ENCODE results near the gene ANKFN1.

Gene ANKFN1

DNA sequence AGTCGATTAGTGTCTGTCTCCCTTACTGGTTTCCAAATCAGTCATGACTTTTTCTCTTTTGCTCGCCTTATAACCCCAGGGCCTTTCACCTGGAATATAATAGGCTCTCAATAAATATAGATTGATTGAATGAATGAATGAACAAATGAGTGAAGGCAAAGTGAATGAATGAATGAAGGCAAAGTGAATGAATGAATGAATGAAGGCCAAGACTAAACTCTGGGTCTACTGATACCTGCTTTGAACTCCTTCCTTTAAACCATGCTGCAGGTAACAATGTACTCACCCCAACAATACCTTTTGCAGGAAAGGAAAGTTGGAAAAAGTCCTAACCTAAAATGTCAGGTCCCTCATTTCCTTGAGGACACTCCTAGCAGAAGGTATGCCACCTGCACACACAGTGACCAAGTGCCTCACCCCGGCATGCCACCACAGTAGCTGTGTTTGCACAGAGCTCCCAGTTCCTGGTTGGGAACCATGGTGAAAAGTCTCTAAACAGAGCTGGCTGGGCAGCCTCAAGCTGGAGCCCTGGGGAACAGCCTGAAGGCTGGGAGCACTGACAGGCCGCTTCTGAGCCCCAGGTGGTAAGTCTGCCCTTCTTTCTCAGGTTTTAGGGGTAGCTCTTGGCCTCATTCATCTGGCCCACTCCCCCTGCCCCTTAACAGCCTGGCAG lies 42.7 kb upstream of the ANKFN1 start:
- no peaks in the 10 kb centered on the region for H3K9me3 ChIP-seq (ENCODE audit: insufficient read depth, low read length)
- H3K27me3 ChIP-seq (ENCODE audit: low read length) = no peaks in the 10 kb centered on the region
- TF ChIP-seq EZH2phosphoT487 (conservative IDR thresholded peaks at IDR 0.05; ENCODE audit: low read length) = no peak
- TF ChIP-seq, protein P1, sequence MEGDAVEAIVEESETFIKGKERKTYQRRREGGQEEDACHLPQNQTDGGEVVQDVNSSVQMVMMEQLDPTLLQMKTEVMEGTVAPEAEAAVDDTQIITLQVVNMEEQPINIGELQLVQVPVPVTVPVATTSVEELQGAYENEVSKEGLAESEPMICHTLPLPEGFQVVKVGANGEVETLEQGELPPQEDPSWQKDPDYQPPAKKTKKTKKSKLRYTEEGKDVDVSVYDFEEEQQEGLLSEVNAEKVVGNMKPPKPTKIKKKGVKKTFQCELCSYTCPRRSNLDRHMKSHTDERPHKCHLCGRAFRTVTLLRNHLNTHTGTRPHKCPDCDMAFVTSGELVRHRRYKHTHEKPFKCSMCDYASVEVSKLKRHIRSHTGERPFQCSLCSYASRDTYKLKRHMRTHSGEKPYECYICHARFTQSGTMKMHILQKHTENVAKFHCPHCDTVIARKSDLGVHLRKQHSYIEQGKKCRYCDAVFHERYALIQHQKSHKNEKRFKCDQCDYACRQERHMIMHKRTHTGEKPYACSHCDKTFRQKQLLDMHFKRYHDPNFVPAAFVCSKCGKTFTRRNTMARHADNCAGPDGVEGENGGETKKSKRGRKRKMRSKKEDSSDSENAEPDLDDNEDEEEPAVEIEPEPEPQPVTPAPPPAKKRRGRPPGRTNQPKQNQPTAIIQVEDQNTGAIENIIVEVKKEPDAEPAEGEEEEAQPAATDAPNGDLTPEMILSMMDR (IDR thresholded peaks at IDR 0.05; ENCODE audit: insufficient read depth, low read length, poor library complexity, severe bottlenecking) = no peak
- H3F3A ChIP-seq (ENCODE audit: insufficient read depth) = no peaks in the 10 kb centered on the region
- no peaks in the 10 kb centered on the region for H3K79me2 ChIP-seq (ENCODE audit: insufficient read depth, low read length)
- H3K27ac ChIP-seq (ENCODE audit: low read depth, low read length) = no peak overlapping the region
- H4K20me1 ChIP-seq (ENCODE audit: low read depth, low read length) = no peaks in the 10 kb centered on the region
- no peak overlapping the region for H2AFZ ChIP-seq (ENCODE audit: low read depth, low read length, severe bottlenecking)
- H3K4me2 ChIP-seq (ENCODE audit: low read depth, low read length, poor library complexity, severe bottlenecking) = no peak overlapping the region
- no peaks in the 10 kb centered on the region for H3K36me3 ChIP-seq (ENCODE audit: low read length)
- H3K9ac ChIP-seq (ENCODE audit: low read length) = no peak overlapping the region
- H3K4me3 ChIP-seq (ENCODE audit: insufficient read depth, low read length, poor library complexity, severe bottlenecking) = no peak overlapping the region
- no peaks in the 10 kb centered on the region for H3K9me2 ChIP-seq (replicated peaks; ENCODE audit: insufficient read depth, low read length)

DNA sequence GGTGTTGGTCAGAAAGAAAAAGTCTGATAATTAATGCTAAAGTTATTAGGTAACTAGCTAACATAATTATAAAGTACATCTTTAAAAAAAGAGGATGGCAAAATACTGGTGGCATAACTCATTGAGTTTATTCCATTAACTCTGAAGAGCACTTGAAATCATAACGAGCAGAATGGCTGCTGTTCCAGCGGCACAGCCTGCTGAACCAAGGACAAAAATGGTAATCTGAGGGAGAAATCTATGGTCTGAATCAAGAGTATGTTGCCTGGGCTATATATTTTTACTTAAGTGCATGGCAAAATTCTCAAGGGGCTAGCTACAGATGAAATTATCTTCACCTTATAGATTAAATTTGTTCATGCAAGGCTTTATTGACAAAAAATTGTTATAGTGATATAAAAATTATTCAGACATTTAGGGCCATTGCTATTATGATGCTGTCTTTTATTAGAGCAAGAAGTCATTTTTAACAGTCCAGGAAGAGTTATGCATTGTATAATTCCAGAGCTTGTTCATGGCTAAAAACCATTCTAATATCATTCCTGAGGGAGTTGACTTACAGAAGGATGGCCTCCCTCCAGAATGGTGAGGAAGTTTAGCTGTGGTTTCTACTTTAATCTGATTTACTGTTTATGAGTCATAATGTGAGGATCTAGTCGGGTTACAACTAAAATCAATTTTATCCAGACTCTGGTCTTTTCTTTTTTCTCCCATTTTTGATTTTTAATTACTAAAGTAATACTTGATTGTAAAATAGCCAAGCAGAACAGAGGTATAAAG lies 41.4 kb upstream of the ANKFN1 start:
- H3K9me3 ChIP-seq (ENCODE audit: insufficient read depth, low read length) = no peaks in the 10 kb centered on the region
- H3K27ac ChIP-seq (ENCODE audit: low read depth, low read length) = no peak overlapping the region
- TF ChIP-seq, protein P1 (IDR thresholded peaks at IDR 0.05; ENCODE audit: insufficient read depth, low read length, poor library complexity, severe bottlenecking) = no peak
- no peak for TF ChIP-seq EZH2phosphoT487 (conservative IDR thresholded peaks at IDR 0.05; ENCODE audit: low read length)
- no peaks in the 10 kb centered on the region for H3F3A ChIP-seq (ENCODE audit: insufficient read depth)
- no peak overlapping the region for H2AFZ ChIP-seq (ENCODE audit: low read depth, low read length, severe bottlenecking)
- no peak overlapping the region for H3K4me3 ChIP-seq (ENCODE audit: insufficient read depth, low read length, poor library complexity, severe bottlenecking)
- H4K20me1 ChIP-seq (ENCODE audit: low read depth, low read length) = no peaks in the 10 kb centered on the region
- no peak overlapping the region for H3K9ac ChIP-seq (ENCODE audit: low read length)
- no peak overlapping the region for H3K4me2 ChIP-seq (ENCODE audit: low read depth, low read length, poor library complexity, severe bottlenecking)
- H3K36me3 ChIP-seq (ENCODE audit: low read length) = no peaks in the 10 kb centered on the region
- no peaks in the 10 kb centered on the region for H3K9me2 ChIP-seq (replicated peaks; ENCODE audit: insufficient read depth, low read length)
- H3K27me3 ChIP-seq (ENCODE audit: low read length) = no peaks in the 10 kb centered on the region
- no peaks in the 10 kb centered on the region for H3K79me2 ChIP-seq (ENCODE audit: insufficient read depth, low read length)

DNA sequence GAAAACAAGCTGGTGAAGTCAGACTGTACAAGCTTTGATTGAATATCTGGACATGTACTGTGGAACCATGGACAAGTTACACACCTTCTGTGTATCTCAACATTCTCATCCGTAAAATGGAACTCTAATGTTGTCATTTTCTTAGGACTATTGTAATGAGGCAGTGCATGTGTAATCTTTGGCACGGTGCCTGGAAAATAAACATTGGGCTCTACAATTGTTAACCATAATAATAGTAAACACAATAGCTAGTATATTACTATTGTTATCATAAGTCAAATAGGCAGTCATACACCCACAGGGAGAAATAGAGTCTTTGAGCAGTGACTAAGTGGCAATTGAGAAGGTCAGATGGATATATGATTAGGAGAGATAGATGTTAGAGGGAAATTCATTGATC lies 39.8 kb upstream of the ANKFN1 start:
- no peaks in the 10 kb centered on the region for H4K20me1 ChIP-seq (ENCODE audit: low read depth, low read length)
- H3F3A ChIP-seq (ENCODE audit: insufficient read depth) = no peaks in the 10 kb centered on the region
- H3K4me3 ChIP-seq (ENCODE audit: insufficient read depth, low read length, poor library complexity, severe bottlenecking) = no peak overlapping the region
- no peaks in the 10 kb centered on the region for H3K27me3 ChIP-seq (ENCODE audit: low read length)
- TF ChIP-seq EZH2phosphoT487 (conservative IDR thresholded peaks at IDR 0.05; ENCODE audit: low read length) = no peak
- TF ChIP-seq, protein P1 (IDR thresholded peaks at IDR 0.05; ENCODE audit: insufficient read depth, low read length, poor library complexity, severe bottlenecking) = no peak
- no peak overlapping the region for H2AFZ ChIP-seq (ENCODE audit: low read depth, low read length, severe bottlenecking)
- H3K9me2 ChIP-seq (replicated peaks; ENCODE audit: insufficient read depth, low read length) = no peaks in the 10 kb centered on the region
- no peak overlapping the region for H3K4me2 ChIP-seq (ENCODE audit: low read depth, low read length, poor library complexity, severe bottlenecking)
- no peak overlapping the region for H3K9ac ChIP-seq (ENCODE audit: low read length)
- H3K36me3 ChIP-seq (ENCODE audit: low read length) = no peaks in the 10 kb centered on the region
- H3K79me2 ChIP-seq (ENCODE audit: insufficient read depth, low read length) = no peaks in the 10 kb centered on the region
- no peaks in the 10 kb centered on the region for H3K9me3 ChIP-seq (ENCODE audit: insufficient read depth, low read length)
- H3K27ac ChIP-seq (ENCODE audit: low read depth, low read length) = no peak overlapping the region

Measured in SU-DHL-6 (cell line).